PFSK-1 (cell line): ENCODE measurements around the gene PEAR1.

ENCODE experiments used
- FOXP2 ChIP-seq: optimal IDR thresholded peaks from 2 replicates; pipeline ENCODE3; 2011; ENCODE audit warnings: borderline replicate concordance, control low read depth, inconsistent platforms; ENCODE audit not compliant: insufficient read depth; ENCODE audit errors: extremely low read length, extremely low read depth
- POLR2AphosphoS5 ChIP-seq: IDR thresholded peaks from 2 replicates; pipeline ENCODE4 v1.6.1; 2012; ENCODE audit warnings: low read depth, mild to moderate bottlenecking, control low read depth, low read length, moderate library complexity
- SIN3A ChIP-seq: IDR thresholded peaks from 2 replicates; pipeline ENCODE4 v1.6.1; 2012; ENCODE audit warnings: mild to moderate bottlenecking, low read length, moderate library complexity, borderline replicate concordance; ENCODE audit not compliant: insufficient read depth
- TAF1 ChIP-seq: IDR thresholded peaks from 2 replicates; pipeline ENCODE4 v1.6.1; 2012; ENCODE audit warnings: low read length, control low read depth, borderline replicate concordance; ENCODE audit not compliant: insufficient read depth
- TF ChIP-seq, protein P1 (sequence below), 2 experiments: IDR thresholded peaks; 2 replicates each; pipeline versions ENCODE4 v1.6.1 to v1.8.0; 2011 to 2012; ENCODE audit warnings: low read depth in 2 of 2, low read length in 2 of 2, control low read depth in 1 of 2, inconsistent platforms in 1 of 2, mild to moderate bottlenecking in 1 of 2, moderate library complexity in 1 of 2; ENCODE audit not compliant: insufficient read depth in 1 of 2

DNA sequence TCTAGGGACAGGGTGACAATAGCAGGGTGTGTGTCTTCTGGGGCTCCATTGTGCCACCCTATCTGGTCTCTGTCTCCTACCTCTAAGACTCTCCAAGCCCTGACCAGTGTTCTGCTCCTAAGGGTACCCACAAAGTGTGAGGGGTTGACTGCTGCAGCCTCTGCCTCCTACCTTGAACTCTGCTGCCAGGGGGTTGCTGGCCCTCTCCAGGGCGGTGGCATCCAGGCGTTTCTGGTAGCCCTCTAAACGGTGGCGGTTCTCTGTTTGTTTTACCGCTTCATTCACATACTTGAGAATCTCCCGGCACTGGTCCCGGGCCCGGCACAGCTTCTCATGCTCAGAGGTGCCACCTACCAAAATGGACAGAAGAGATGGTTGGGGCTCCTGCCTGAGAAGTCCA lies 51.3 kb downstream of the PEAR1 start:
- TF ChIP-seq POLR2AphosphoS5: no peak
- TF ChIP-seq, protein P1, sequence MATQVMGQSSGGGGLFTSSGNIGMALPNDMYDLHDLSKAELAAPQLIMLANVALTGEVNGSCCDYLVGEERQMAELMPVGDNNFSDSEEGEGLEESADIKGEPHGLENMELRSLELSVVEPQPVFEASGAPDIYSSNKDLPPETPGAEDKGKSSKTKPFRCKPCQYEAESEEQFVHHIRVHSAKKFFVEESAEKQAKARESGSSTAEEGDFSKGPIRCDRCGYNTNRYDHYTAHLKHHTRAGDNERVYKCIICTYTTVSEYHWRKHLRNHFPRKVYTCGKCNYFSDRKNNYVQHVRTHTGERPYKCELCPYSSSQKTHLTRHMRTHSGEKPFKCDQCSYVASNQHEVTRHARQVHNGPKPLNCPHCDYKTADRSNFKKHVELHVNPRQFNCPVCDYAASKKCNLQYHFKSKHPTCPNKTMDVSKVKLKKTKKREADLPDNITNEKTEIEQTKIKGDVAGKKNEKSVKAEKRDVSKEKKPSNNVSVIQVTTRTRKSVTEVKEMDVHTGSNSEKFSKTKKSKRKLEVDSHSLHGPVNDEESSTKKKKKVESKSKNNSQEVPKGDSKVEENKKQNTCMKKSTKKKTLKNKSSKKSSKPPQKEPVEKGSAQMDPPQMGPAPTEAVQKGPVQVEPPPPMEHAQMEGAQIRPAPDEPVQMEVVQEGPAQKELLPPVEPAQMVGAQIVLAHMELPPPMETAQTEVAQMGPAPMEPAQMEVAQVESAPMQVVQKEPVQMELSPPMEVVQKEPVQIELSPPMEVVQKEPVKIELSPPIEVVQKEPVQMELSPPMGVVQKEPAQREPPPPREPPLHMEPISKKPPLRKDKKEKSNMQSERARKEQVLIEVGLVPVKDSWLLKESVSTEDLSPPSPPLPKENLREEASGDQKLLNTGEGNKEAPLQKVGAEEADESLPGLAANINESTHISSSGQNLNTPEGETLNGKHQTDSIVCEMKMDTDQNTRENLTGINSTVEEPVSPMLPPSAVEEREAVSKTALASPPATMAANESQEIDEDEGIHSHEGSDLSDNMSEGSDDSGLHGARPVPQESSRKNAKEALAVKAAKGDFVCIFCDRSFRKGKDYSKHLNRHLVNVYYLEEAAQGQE (IDR thresholded peaks at IDR 0.05; ENCODE audit: insufficient read depth in 1 of 2, low read depth in 2 of 2, low read length in 2 of 2): no peak
- TF ChIP-seq TAF1: no peak
- no peak for TF ChIP-seq SIN3A
- no peak for TF ChIP-seq FOXP2
